Peyer's patch (tissue), 4 donors: ENCODE data around the gene TNIK. TPM values are rescaled to one million over a fixed set of nuclear protein-coding genes. Genes with fewer than 3 reads are reported as not detected.

Experiments used
- DNase-seq, 3 donors: peaks; one replicate each; pipeline ENCODE4 v3.0.0-alpha.2; 2017 to 2019
- H3K27ac ChIP-seq, 4 donors: fragments of 200-600 bp; sonication (generic); one replicate each; pipeline ENCODE4 v1.5.1; 2016 to 2019
- H3K27me3 ChIP-seq, 2 donors: fragments of 200-600 bp; sonication (generic); one replicate each; pipeline ENCODE4 v1.5.1; 2019
- H3K36me3 ChIP-seq, 3 donors: fragments of 200-600 bp; sonication (generic); one replicate each; pipeline ENCODE4 v1.5.1; 2016 to 2019
- H3K4me1 ChIP-seq, 4 donors: fragments of 200-600 bp; sonication (generic); one replicate each; pipeline ENCODE4 v1.5.1; 2016 to 2019
- H3K4me3 ChIP-seq, 4 donors: fragments of 200-600 bp; sonication (generic); 1 replicate in 3 of 4; 2 replicates in 1 of 4; pipeline ENCODE4 v1.5.1; 2016 to 2019; ENCODE audit warnings: mild to moderate bottlenecking in 1 of 4
- H3K9me3 ChIP-seq, 4 donors: fragments of 200-600 bp; sonication (generic); one replicate each; pipeline ENCODE4 v1.5.1; 2016 to 2019; ENCODE audit warnings: mild to moderate bottlenecking in 1 of 4
- CTCF ChIP-seq, 6 experiments: fragments of 450-650 bp in 4 of 6; fragments of 200-600 bp in 2 of 6; sonication (generic) in 1 of 6; IDR thresholded peaks; one replicate each; pipeline ENCODE4 v1.5.1; 2017 to 2019; ENCODE audit warnings: antibody characterized with exemption in 6 of 6, mild to moderate bottlenecking in 3 of 6, moderate library complexity in 1 of 6
- POLR2A ChIP-seq, 2 donors: fragments of 450-650 bp; IDR thresholded peaks; one replicate each; pipeline ENCODE4 v1.5.1; 2017; ENCODE audit warnings: antibody characterized with exemption in 2 of 2, mild to moderate bottlenecking in 2 of 2, moderate library complexity in 2 of 2
- total RNA-seq, 4 donors: library from RNA; depleted of rRNA; stranded (reverse); fragments of >200 nt; gene quantifications; one replicate each; pipeline ENCODE4 v1.1.0, GENCODE V29; 2016

Gene TNIK
- total RNA-seq, 4 donors from 2014 or later: 37.1 to 84.8 (median 74.4) TPM

GRCh38 chr3:171504376-171504775 lies 44.2 kb upstream of the TNIK start:
- Histone ChIP-seq H3K4me1 (no peaks in the 10 kb centered on the region), H3K36me3 (no peaks in the 10 kb centered on the region), H3K27me3 (no peaks in the 10 kb centered on the region), H3K27ac (no peak overlapping the region), H3K4me3 (no peak overlapping the region), H3K9me3 (no peaks in the 10 kb centered on the region)
- TF ChIP-seq POLR2A (IDR thresholded peaks at IDR 0.05) (no peak), CTCF (IDR thresholded peaks at IDR 0.05) (no peak)
- no peak for DNase-seq

- Histone ChIP-seq H3K9me3 (no peaks in the 10 kb centered on the region), H3K27me3 (no peaks in the 10 kb centered on the region), H3K27ac (no peak overlapping the region), H3K4me3 (no peak overlapping the region), H3K36me3 (no peaks in the 10 kb centered on the region), H3K4me1 (no peaks in the 10 kb centered on the region)
- TF ChIP-seq CTCF (IDR thresholded peaks at IDR 0.05): no peak
- no peak for DNase-seq
These were observed 43.6 kb upstream of the TNIK start for GRCh38 chr3:171503817-171504216.

GRCh38 chr3:171498921-171499320 lies 38.7 kb upstream of the TNIK start:
- Histone ChIP-seq H3K36me3 (no peaks in the 10 kb centered on the region), H3K4me3 (no peak overlapping the region), H3K27ac (no peak overlapping the region), H3K4me1 (no peaks in the 10 kb centered on the region), H3K27me3 (no peaks in the 10 kb centered on the region), H3K9me3 (no peaks in the 10 kb centered on the region)
- no peak for DNase-seq
- TF ChIP-seq POLR2A (IDR thresholded peaks at IDR 0.05): no peak
- TF ChIP-seq CTCF (IDR thresholded peaks at IDR 0.05): no peak

DNA sequence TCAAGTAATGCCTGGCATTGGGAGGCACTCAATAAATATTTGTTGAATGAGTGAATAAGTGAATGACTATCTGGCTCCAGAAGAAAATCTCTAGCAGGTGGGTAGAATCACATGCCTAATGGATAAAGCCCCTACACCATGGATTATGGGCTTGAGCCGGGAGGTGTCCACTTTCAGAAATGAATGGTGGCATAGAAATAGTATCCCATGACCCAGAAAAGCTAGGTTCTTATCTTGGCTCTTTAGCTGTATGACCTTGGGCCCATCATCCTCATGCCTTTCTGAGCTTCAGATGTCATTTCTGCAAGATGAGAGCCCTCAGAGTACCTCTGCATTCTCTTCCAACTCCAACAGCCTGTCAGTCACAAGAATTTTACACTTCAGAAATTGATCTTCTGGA lies 37.3 kb upstream of the TNIK start:
- no peaks in the 10 kb centered on the region for H3K9me3 ChIP-seq
- H3K4me1 ChIP-seq: no peaks in the 10 kb centered on the region
- H3K36me3 ChIP-seq: no peaks in the 10 kb centered on the region
- H3K27ac ChIP-seq: no peak overlapping the region
- H3K4me3 ChIP-seq: no peak overlapping the region
- DNase-seq: no peak
- no peak for TF ChIP-seq CTCF (IDR thresholded peaks at IDR 0.05)
- no peak for TF ChIP-seq POLR2A (IDR thresholded peaks at IDR 0.05)
- no peaks in the 10 kb centered on the region for H3K27me3 ChIP-seq

DNA sequence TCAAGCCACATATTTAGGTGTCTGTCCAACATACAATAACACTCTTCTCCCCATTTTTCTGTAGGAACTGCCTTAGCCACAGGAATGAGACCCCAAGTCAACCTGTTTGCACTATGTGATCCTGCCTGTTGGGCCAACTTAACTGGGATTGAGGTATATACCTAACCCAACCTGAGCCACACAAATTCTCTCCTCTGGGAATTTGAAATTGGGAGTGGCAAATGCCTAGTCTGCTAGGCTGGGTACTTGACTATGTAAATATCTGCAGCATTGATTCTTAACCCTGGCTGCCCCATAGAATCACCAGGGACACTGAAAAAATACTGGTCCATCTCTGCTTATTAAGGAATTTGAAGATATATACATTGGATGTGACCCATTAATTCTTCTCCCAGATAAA lies 35.2 kb upstream of the TNIK start:
- H3K36me3 ChIP-seq: no peaks in the 10 kb centered on the region
- H3K27ac ChIP-seq: no peak overlapping the region
- no peaks in the 10 kb centered on the region for H3K4me1 ChIP-seq
- TF ChIP-seq POLR2A (IDR thresholded peaks at IDR 0.05): no peak
- no peak for TF ChIP-seq CTCF (IDR thresholded peaks at IDR 0.05)
- H3K9me3 ChIP-seq: no peaks in the 10 kb centered on the region
- no peaks in the 10 kb centered on the region for H3K27me3 ChIP-seq
- no peak for DNase-seq
- no peak overlapping the region for H3K4me3 ChIP-seq

GRCh38 chr3:171494457-171495109 lies 34.4 kb upstream of the TNIK start:
- no peak overlapping the region for H3K4me3 ChIP-seq
- DNase-seq: no peak

More at GRCh38 chr3:171494457-171495109, 34.4 kb upstream of the TNIK start:
- no peak overlapping the region for H3K27ac ChIP-seq
- no peak for TF ChIP-seq POLR2A (IDR thresholded peaks at IDR 0.05)
- no peak for TF ChIP-seq CTCF (IDR thresholded peaks at IDR 0.05)
- no peaks in the 10 kb centered on the region for H3K4me1 ChIP-seq
- no peaks in the 10 kb centered on the region for H3K36me3 ChIP-seq
- no peaks in the 10 kb centered on the region for H3K27me3 ChIP-seq
- H3K9me3 ChIP-seq: no peaks in the 10 kb centered on the region
